Stimulated activated naive B cell treated with anti-CD40 and anti-IgM and Interleukin-4, amounts not matched to agents 10 μg/mL and 1 μg/mL and 100 μg/mL, for 72 hours (primary cell): ENCODE results near the gene CHURC1.

Experiments used
- ATAC-seq, 2 donors: fragments of 150-1000 bp; cut with Tn5 transposase; replicated peaks; 2 replicates each; pipeline ENCODE4 v1.10.0; 2021; ENCODE audit warnings: moderate library complexity in 1 of 2
- DNase-seq: peaks from one replicate; pipeline ENCODE4 v3.0.0; 2021
- H3K27ac Mint-ChIP-seq: one replicate; pipeline ENCODE4 v1.8.0; 2022; ENCODE audit warnings: mild to moderate bottlenecking, mixed read lengths
- H3K27me3 Mint-ChIP-seq, 2 donors: one replicate each; pipeline ENCODE4 v1.8.0; 2022; ENCODE audit warnings: mixed read lengths in 2 of 2
- H3K36me3 Mint-ChIP-seq, 2 donors: one replicate each; pipeline ENCODE4 v1.8.0; 2022; ENCODE audit warnings: mixed read lengths in 2 of 2, mild to moderate bottlenecking in 1 of 2
- H3K4me1 Mint-ChIP-seq, 2 donors: one replicate each; pipeline ENCODE4 v1.8.0; 2022; ENCODE audit warnings: mixed read lengths in 2 of 2, mild to moderate bottlenecking in 1 of 2
- H3K4me3 Mint-ChIP-seq, 2 donors: one replicate each; pipeline ENCODE4 v1.8.0; 2022; ENCODE audit warnings: mild to moderate bottlenecking in 2 of 2, mixed read lengths in 2 of 2, moderate library complexity in 1 of 2
- H3K9me3 Mint-ChIP-seq, 2 donors: one replicate each; pipeline ENCODE4 v1.8.0; 2022; ENCODE audit warnings: mixed read lengths in 2 of 2, mild to moderate bottlenecking in 1 of 2

The CHURC1 gene

DNA sequence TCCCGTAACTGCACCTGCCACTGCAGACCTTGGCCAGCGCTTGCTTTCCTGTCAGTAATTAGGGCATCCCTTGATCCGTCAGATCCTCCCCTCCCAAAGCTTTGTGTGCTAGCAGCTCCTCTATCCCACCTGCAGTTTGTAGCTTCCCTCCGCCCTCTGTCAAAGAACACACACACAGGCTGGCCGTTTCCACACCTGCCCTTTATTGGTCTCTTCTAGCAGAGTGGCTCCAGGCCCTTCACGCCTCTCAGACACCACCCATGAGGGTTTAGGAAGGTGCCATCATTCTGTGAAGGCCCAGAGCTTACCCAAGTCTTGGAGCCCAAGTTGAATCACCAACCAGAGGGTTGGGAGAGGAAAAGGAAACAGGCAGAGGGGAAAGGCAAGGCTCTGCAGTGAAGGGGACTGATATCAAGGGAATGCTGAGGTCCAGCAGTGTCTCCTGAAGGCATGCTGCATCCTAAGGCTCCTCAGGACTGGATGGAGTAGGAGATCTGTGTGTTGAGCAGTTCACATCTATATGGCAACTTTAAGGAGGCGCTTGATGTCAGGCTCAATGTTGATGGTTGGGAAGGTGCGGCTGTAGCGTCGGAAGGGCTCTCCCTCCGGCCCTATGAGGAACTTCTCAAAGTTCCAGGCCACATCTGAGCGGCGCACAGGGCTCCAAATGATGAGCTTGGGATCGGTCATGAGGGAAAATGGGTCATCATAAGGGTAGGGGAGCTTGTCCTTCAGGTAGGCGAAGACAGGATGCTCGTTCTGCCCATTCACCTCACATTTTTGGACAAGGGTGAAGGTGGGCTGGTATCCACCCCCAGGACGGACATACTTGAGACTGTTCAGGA lies 24.9 kb downstream of the CHURC1 start:
- peaks cover 40 to 57% of the 10 kb centered on the region in 2 donors for H3K4me1 Mint-ChIP-seq
- H3K27me3 Mint-ChIP-seq = no peaks in the 10 kb centered on the region
- H3K36me3 Mint-ChIP-seq = peaks cover 36 to 57% of the 10 kb centered on the region in 2 donors
- no peak overlapping the region for H3K4me3 Mint-ChIP-seq
- no peaks in the 10 kb centered on the region for H3K9me3 Mint-ChIP-seq
- H3K27ac Mint-ChIP-seq = peak overlapping the region; percentile 26
- DNase-seq (no peak), ATAC-seq (no peak)

DNA sequence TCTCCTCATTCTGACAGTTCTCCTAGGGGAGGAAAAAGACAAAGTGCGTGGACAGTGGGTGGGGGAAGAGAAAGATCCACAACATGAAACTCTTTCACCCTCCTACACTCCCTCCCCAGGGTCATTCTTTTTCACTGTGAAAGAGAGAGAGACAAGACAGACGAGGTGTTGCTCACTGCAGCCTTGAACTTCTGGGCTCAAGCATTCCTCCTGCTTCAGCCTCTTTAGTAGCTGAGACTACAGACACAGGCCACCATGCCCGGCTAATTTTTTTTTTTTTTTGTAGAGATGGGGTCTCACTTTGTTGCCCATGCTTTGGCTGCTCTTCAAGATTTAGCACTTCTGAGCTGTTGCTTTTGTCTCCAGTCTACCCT lies 25.5 kb downstream of the CHURC1 start:
- H3K9me3 Mint-ChIP-seq = no peaks in the 10 kb centered on the region
- H3K27me3 Mint-ChIP-seq = no peaks in the 10 kb centered on the region
- peaks cover 41 to 60% of the 10 kb centered on the region in 2 donors for H3K4me1 Mint-ChIP-seq
- no peak for ATAC-seq
- H3K27ac Mint-ChIP-seq = no peak overlapping the region
- H3K4me3 Mint-ChIP-seq = no peak overlapping the region
- no peak for DNase-seq
- peaks cover 34 to 59% of the 10 kb centered on the region in 2 donors for H3K36me3 Mint-ChIP-seq

DNA sequence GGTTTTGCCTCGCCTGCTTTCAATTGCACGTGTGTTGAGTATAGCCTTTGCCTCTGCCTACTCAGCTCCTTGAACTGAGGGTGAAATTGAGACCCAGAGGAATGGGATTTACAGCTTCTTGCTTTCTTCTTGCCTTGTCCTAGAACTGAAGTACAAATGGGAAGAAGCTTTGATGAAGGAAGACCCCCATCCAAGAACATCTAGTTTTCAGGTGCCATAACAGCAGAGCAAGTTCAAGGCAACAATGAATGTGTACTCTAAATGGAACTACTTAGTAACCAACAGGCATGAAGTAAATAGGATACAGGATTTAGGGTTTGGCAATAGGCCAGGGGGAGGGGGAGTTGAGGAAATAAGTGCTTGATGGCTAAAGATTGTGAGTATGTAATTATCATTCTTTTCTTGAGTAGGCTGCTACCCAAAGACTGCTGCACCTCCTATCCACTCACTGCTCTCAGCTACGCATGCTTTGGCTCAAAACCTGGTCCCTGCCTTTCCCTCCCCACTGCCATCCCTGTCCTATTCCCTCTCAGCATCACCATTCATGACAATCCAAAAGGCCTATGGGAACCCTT lies 26.2 kb downstream of the CHURC1 start:
- H3K36me3 Mint-ChIP-seq = peaks cover 39 to 62% of the 10 kb centered on the region in 2 donors
- DNase-seq = no peak
- no peak overlapping the region for H3K4me3 Mint-ChIP-seq
- peaks cover 39 to 60% of the 10 kb centered on the region in 2 donors for H3K4me1 Mint-ChIP-seq
- no peaks in the 10 kb centered on the region for H3K27me3 Mint-ChIP-seq
- ATAC-seq = no peak
- no peak overlapping the region for H3K27ac Mint-ChIP-seq
- H3K9me3 Mint-ChIP-seq = no peaks in the 10 kb centered on the region

DNA sequence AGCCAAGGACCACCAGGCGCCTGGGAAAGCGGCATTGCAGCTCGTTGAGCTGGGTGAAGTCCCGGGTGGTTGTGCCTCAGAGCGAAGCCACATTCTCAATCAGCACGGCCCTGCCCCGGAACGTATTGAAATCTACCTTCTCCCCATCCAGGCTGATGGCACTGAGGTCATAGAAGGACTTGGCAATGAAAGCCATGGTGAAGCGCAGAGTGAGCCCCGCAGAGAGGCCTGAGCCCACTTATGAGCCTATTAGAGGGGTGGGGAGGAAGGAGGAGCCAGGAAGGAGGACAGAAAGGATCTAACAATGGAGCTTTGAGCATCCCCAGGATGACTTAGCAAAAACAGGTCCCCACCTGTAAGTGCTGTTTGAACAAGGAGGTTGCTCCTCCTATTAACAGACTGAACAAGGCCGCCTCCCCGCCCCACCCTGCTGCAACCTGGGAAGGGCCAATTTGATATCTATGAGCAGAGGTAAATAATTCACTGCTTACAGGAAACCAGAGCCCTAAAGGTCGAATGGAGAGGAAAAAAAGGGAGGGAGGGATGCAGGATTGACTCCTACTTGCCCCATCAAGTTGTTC lies 28.4 kb downstream of the CHURC1 start, which contains the start of gene GPX2:
Gene GPX2 (minus strand): TSS at position 215 of the 581 bp plus-strand sequence. CDS start 19 bp downstream, at position 196.
- Mint-ChIP-seq H3K9me3 (no peaks in the 10 kb centered on the region), H3K4me3 (no peak within 1 kb of the TSS), H3K27me3 (no peaks in the 10 kb centered on the region), H3K27ac (peak within 1 kb of the TSS; percentile 67), H3K36me3 (peaks cover 44 to 75% of the 10 kb centered on the region in 2 donors), H3K4me1 (peaks cover 37 to 58% of the 10 kb centered on the region in 2 donors)
- DNase-seq (no peak), ATAC-seq (no peak)

DNA sequence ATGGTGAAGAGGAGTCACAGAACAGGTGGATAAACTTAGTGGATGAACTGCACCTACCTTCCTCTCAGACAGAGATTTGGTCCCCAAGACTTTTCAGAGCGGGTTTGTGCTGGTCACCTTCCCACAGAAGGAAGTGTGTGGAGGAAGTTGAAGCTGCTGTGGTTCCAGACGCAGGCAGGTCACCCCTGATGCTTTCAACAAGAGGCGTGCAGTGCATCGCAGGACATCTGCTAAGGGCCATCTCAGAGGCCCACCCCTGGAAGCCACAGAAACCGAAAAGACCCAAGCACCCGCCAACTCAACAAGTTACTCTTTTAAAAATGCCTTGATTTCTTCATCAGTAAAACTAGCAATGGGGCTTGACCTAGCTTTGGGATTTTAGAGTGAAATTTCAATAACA lies 29.3 kb downstream of the CHURC1 start:
- no peaks in the 10 kb centered on the region for H3K9me3 Mint-ChIP-seq
- DNase-seq (no peak), ATAC-seq (peak; percentile 45 to 46)
- peaks cover 33 to 54% of the 10 kb centered on the region in 2 donors for H3K4me1 Mint-ChIP-seq
- H3K27me3 Mint-ChIP-seq = no peaks in the 10 kb centered on the region
- peaks cover 47 to 78% of the 10 kb centered on the region in 2 donors for H3K36me3 Mint-ChIP-seq
- peak overlapping the region; percentile 22 for H3K27ac Mint-ChIP-seq
- no peak overlapping the region for H3K4me3 Mint-ChIP-seq

DNA sequence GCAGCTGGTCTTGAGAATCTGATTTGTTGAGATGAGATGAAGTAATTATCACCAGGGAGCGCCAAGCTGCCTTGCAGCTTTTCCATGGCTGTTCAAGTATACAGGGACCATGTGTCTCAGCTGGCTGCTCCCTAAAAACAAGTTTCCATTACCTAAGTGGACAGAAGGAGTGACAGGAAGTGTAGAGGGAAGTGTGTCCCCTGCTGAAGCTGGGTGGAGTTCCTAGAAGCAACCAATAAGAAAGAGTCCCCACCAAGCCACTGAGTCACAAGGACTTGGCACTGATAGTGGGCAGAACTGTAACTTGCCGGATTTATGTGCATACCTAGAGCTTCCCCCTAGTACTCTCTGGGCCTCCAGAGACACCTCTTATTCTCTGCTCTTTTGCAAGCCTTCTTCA lies 29.8 kb downstream of the CHURC1 start:
- ATAC-seq = no peak
- H3K27me3 Mint-ChIP-seq = no peaks in the 10 kb centered on the region
- no peaks in the 10 kb centered on the region for H3K9me3 Mint-ChIP-seq
- H3K27ac Mint-ChIP-seq = peak overlapping the region; percentile 49
- peaks cover 50 to 78% of the 10 kb centered on the region in 2 donors for H3K36me3 Mint-ChIP-seq
- no peak overlapping the region for H3K4me3 Mint-ChIP-seq
- peaks cover 29 to 50% of the 10 kb centered on the region in 2 donors for H3K4me1 Mint-ChIP-seq
- no peak for DNase-seq

DNA sequence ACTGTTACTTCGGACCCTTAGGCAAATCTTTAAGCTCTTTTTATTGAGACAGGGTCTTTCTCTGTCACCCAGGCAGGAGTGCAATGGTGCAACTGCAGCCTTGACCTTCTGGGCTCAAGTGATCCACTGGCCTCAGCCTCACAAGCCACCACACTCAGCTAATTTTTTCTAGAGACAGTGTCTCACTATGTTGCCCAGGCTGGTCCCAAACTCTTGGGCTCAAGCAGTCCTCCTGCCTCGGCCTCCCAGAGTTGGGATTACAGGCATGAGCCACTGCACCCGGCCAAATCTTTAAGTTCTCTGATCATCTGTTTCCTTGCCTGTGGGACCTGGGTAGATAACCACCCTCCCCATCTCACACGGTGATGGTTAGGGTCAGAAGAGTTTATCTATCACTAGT lies 30.6 kb downstream of the CHURC1 start:
- DNase-seq = no peak
- Mint-ChIP-seq H3K4me1 (peaks cover 24 to 43% of the 10 kb centered on the region in 2 donors), H3K27me3 (no peaks in the 10 kb centered on the region), H3K4me3 (no peak overlapping the region), H3K27ac (no peak overlapping the region), H3K36me3 (peaks cover 52 to 76% of the 10 kb centered on the region in 2 donors), H3K9me3 (no peaks in the 10 kb centered on the region)
- no peak for ATAC-seq

DNA sequence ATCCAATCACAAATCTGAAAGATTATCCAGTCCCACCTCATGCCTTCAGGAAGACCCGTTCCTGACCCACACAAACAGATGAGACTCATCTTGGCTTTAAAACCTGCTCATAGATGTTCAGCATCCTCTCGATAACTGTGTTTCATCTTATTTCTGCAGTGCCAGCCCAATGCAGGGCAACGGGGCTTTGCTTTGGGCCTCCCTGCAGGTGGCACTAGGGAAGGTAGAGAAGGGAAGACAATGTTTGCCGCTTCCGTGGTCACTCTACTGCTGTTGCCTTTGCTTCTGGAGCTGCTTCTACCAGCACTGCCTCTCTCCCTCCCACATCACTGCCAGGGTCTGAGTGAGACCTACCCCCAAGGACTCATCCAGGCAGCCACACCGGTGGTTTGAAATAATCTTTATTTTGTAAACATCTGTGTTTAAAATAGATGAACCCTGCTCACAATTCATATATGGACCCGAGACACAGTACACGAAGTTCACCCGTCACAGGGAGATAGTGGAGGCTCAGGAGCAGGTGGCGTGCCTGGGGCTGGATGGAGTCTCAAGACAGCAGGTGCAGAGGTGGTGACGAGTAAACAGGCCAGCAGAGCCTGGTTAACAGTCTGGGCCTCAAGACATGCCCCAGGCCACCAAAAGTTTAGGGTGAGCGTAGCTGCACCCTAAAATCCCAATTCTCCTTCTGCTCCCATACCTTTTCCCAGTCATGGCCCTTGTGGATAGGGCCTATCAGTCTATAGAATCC lies 31.4 kb downstream of the CHURC1 start:
- Mint-ChIP-seq H3K27me3 (no peaks in the 10 kb centered on the region), H3K36me3 (peaks cover 55 to 76% of the 10 kb centered on the region in 2 donors), H3K4me1 (peaks cover 23 to 43% of the 10 kb centered on the region in 2 donors), H3K4me3 (no peak overlapping the region), H3K9me3 (no peaks in the 10 kb centered on the region), H3K27ac (no peak overlapping the region)
- ATAC-seq = no peak
- no peak for DNase-seq

DNA sequence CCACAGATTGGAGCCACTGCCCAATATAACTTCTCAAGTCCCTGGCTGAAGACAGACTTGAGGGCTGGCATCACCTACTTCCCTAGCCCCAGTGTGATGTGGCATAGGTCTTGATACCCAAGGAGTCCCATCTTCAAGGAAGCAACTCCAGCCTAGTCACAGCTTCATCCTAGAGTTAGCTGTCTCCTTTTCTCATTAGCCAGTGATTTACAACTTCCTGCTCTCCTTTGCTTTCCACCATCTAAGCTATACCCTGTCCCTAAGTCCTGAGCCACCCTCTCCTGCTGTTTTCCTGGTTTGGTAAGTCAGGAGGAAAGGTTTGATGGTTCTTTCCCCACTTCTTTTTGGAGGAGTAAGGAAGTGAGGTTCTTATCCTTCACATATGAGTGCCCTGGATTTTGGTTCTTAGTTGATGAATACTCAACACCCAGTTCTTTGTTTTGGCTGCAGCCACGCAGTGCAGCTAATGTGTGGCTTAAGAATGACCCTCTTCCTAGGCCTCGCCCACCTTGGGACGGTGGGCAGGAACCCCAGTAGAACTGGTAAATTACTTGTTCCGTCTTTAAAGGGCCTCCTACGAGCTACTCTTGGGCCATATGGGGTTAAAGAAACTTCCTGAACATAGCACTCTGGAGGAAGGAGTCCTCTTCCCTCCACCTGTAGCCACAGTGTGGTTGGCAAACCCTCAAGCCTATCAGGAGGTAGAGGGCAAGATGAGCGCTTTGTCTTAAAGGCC lies 32.2 kb downstream of the CHURC1 start:
- no peak for DNase-seq
- Mint-ChIP-seq H3K4me1 (peaks cover 25 to 46% of the 10 kb centered on the region in 2 donors), H3K9me3 (no peaks in the 10 kb centered on the region), H3K4me3 (no peak overlapping the region), H3K36me3 (peaks cover 58 to 80% of the 10 kb centered on the region in 2 donors), H3K27ac (no peak overlapping the region), H3K27me3 (no peaks in the 10 kb centered on the region)
- no peak for ATAC-seq

DNA sequence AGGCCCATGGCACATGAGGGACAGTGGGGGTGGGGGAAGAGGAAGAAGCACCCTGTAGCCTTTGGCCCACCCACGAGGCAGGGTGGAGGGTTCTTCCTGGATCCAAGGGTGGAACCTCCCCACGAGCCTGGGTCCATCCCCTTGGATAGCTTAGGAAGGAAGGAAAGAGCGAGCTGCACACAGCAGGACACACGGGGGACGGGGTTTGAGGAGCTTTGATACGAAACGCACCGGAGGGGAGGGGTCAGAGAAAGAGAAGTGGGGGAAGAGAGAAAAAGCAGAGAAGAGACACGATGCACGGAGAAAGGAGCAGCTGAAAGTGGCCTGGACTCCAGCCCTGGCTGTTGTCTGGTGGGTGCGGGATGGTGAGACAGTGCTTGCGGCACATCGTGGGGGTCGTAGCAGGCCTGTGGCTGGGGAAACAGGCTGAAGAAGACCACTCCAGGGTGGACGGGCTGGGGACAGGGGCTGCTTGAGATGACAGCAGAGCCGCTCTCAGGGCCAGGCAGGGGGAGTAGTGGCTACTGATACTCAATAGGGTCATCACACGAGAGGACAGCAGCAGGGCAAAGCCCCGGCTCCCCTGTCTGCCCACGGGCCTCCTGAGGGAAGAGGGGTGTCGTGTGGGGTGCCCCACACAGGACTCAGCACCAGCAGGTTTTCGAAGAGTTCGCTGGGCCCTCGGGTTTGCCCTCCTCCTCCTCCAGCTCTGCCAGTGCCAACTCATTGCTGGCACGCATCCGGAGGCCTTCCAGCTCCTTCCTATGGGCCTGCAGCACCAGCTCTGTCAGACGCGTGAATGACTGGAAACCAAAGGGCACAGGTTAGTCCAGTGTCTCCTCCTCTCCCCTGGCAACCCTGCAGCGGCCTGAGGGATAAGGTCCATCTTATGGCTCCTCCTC lies 33.7 kb downstream of the CHURC1 start:
- no peak overlapping the region for H3K4me3 Mint-ChIP-seq
- ATAC-seq (no peak), DNase-seq (no peak)
- H3K27me3 Mint-ChIP-seq = no peaks in the 10 kb centered on the region
- H3K4me1 Mint-ChIP-seq = peaks cover 31 to 54% of the 10 kb centered on the region in 2 donors
- H3K36me3 Mint-ChIP-seq = peaks cover 59 to 73% of the 10 kb centered on the region in 2 donors
- peak overlapping the region; percentile 3 for H3K27ac Mint-ChIP-seq
- no peaks in the 10 kb centered on the region for H3K9me3 Mint-ChIP-seq

DNA sequence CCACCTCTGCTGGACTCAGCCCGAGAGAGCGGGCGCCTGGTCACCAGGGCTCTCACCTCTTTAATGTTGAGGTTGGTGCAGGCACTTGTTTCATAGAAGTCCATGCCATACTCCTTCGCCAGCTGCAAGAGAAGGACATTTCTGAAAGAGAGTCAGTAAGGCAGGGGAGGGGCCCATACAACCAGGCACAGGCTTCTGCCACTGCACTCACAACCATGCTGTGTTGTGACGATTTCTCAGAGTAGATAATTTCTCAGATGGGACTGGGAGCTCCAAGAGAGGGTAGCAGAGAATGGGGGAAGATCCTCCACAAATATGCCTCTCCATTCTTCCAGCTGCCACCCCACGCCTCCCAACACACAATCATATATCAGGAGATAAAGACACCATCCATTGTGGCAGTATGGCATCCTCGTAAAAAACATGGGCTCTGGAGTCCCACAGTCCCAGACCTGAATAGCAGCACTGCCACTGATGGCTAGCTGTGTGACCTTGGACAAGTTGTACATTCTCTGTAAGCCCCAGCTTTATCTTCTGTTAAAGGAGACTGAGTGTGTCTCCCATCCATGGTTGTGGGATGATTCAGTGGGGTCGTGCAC lies 34.5 kb downstream of the CHURC1 start:
- Mint-ChIP-seq H3K27ac (no peak overlapping the region), H3K4me3 (no peak overlapping the region), H3K27me3 (no peaks in the 10 kb centered on the region), H3K4me1 (peaks cover 31 to 54% of the 10 kb centered on the region in 2 donors), H3K36me3 (peaks cover 59 to 71% of the 10 kb centered on the region in 2 donors), H3K9me3 (no peaks in the 10 kb centered on the region)
- DNase-seq (no peak), ATAC-seq (no peak)

DNA sequence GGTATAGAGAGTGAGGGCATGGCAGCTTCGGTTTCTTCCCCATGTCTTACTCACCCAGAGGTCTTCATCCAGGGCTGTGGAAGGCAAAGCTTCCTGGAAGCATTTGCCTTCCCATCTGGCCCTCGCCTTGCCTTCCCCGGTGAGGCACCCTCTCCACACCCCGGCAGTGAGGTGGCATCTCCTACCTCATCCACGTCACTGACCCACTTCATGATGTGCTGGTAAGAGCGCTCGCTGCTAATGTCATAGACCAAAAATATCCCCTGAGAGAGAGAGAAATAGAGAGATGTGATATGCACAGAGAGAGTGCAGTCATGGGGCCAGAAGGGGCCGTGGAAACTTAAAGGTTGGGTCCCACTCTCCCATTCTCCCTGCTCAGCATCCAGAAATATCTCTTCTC lies 36.6 kb downstream of the CHURC1 start:
- H3K27ac Mint-ChIP-seq = no peak overlapping the region
- no peaks in the 10 kb centered on the region for H3K9me3 Mint-ChIP-seq
- no peak for DNase-seq
- no peak for ATAC-seq
- no peak overlapping the region for H3K4me3 Mint-ChIP-seq
- peaks cover 59 to 66% of the 10 kb centered on the region in 2 donors for H3K36me3 Mint-ChIP-seq
- H3K27me3 Mint-ChIP-seq = no peaks in the 10 kb centered on the region
- H3K4me1 Mint-ChIP-seq = peaks cover 28 to 49% of the 10 kb centered on the region in 2 donors
